Prostate gland (tissue), 2 donors: ENCODE data around the gene BHLHE41. TPM values are rescaled to one million over a fixed set of nuclear protein-coding genes. Genes with fewer than 3 reads are reported as not detected.
A peak's percentile ranks its signal among the peaks of the same experiment; 100 is the strongest.

Experiments used
- DNase-seq: peaks from one replicate; pipeline ENCODE4 v3.0.0-alpha.2; 2019; ENCODE audit warnings: low spot score
- H3K27ac ChIP-seq, 2 donors: fragments of 200-600 bp; sonication (generic); 2 replicates each; pipeline ENCODE4 v1.5.1; 2017 to 2019
- H3K27me3 ChIP-seq: fragments of 200-600 bp; sonication (generic); replicated peaks from 2 replicates; pipeline ENCODE4 v1.5.1; 2019; ENCODE audit not compliant: insufficient read depth
- H3K36me3 ChIP-seq, 2 donors: fragments of 200-600 bp; sonication (generic); 1 replicate in 1 of 2; 2 replicates in 1 of 2; pipeline versions ENCODE4 v1.5.1 to v1.8.1; 2017 to 2019
- H3K4me1 ChIP-seq: fragments of 200-600 bp; sonication (generic); replicated peaks from 2 replicates; pipeline ENCODE4 v1.5.1; 2019
- H3K4me3 ChIP-seq, 2 donors: fragments of 200-600 bp; sonication (generic); 2 replicates each; pipeline ENCODE4 v1.5.1; 2017 to 2019
- H3K9me3 ChIP-seq: fragments of 200-600 bp; sonication (generic); 2 replicates; pipeline ENCODE4 v1.5.1; 2017
- CTCF ChIP-seq, 4 experiments: fragments of 200-600 bp in 2 of 4; fragments of 450-650 bp in 2 of 4; sonication (generic) in 2 of 4; IDR thresholded peaks; 1 replicate in 3 of 4; 2 replicates in 1 of 4; pipeline ENCODE4 v1.5.1; 2016 to 2019; ENCODE audit warnings: antibody characterized with exemption in 4 of 4, mild to moderate bottlenecking in 2 of 4, moderate library complexity in 2 of 4
- POLR2A ChIP-seq: fragments of 450-650 bp; IDR thresholded peaks from one replicate; pipeline ENCODE4 v1.6.1; 2016; ENCODE audit warnings: antibody characterized with exemption, mild to moderate bottlenecking
- POLR2AphosphoS5 ChIP-seq: sonication (generic); formaldehyde crosslinking; IDR thresholded peaks from one replicate; pipeline ENCODE4 v1.6.1; 2017; ENCODE audit warnings: antibody characterized with exemption
- WGBS: methylation state at CpG from one replicate; pipeline ENCODE4 v1.1.5; 2018; 5-methylcytosine and 5-hydroxymethylcytosine counted together
- intact Hi-C: fragments of 100-400 bp; cut with DNase I; formaldehyde crosslinking; loops from one replicate; pipeline ENCODE4 v1.14.2; 2022
- total RNA-seq, 2 donors: library from RNA; depleted of rRNA; stranded (reverse); fragments of >200 nt; gene quantifications; one replicate each; pipeline ENCODE4 v1.1.0, GENCODE V29; 2016

The BHLHE41 gene
- total RNA-seq, 2 donors from 2014 or later: 11.3 to 31.5 TPM

GRCh38 chr12:26135010-26135420 is 10.2 kb upstream of the BHLHE41 start:
- Histone ChIP-seq H3K4me1 (no peaks in the 10 kb centered on the region), H3K9me3 (no peaks in the 10 kb centered on the region), H3K27me3 (no peaks in the 10 kb centered on the region), H3K36me3 (no peaks in the 10 kb centered on the region), H3K27ac (no peak overlapping the region), H3K4me3 (no peak overlapping the region)
- intact Hi-C loops: no loop called here
- TF ChIP-seq CTCF (IDR thresholded peaks at IDR 0.05) (no peak), POLR2AphosphoS5 (peak; percentile 36)
- DNase-seq: peak; percentile 58
- WGBS: 15% methylated on average over 5 of the region's 5 CpGs

GRCh38 chr12:26134540-26134939 is 9.7 kb upstream of the BHLHE41 start:
- Histone ChIP-seq H3K27me3 (no peaks in the 10 kb centered on the region), H3K4me3 (no peak overlapping the region), H3K4me1 (no peaks in the 10 kb centered on the region), H3K36me3 (no peaks in the 10 kb centered on the region), H3K27ac (no peak overlapping the region), H3K9me3 (no peaks in the 10 kb centered on the region)
- TF ChIP-seq POLR2A (no peak), POLR2AphosphoS5 (no peak), CTCF (IDR thresholded peaks at IDR 0.05) (no peak)
- no peak for DNase-seq
- intact Hi-C loops: no loop called here

DNA sequence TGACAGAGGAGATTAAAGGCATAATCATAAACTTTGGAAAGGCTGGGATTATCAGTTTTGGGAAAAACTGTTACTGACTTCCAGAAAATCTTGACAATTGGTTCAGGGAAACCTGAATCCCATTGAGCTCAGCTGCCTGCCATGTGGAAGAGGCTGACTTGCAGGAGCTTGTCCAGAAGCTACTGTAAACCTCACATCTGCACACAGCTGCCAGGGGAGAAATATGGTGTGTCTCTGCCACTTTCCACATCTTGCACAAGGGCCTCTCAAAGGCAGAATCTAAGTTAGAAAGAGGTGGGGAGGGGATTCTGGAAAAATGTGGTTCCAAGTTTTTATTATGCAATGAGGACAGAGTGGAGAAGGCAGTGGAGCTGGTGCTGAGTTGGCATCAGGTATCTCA is 8.7 kb upstream of the BHLHE41 start:
- intact Hi-C loops: no loop called here
- Histone ChIP-seq H3K27me3 (no peaks in the 10 kb centered on the region), H3K9me3 (no peaks in the 10 kb centered on the region), H3K36me3 (no peaks in the 10 kb centered on the region), H3K27ac (no peak overlapping the region), H3K4me1 (no peaks in the 10 kb centered on the region), H3K4me3 (no peak overlapping the region)
- TF ChIP-seq CTCF (IDR thresholded peaks at IDR 0.05) (no peak), POLR2AphosphoS5 (no peak), POLR2A (no peak)
- no peak for DNase-seq

DNA sequence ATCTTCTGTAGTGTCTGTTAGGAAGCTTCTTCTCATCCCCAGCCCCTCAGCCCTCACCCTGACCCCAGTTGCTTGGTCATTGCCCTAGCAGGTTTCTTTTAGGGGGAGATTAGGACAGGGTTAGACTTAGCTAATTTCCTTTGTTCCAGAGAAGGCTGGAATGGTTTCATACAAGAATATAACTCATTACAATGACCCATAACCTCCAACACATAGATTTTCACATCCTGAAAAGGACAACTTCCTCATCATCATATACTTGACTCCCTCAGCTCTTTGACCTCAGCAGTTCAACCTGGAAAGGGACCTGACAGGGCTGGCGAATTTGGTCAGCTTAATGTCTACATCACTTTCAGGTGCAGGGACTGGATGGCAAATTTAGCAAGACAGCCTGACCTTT is 8.0 kb upstream of the BHLHE41 start:
- H3K4me1 ChIP-seq: no peaks in the 10 kb centered on the region
- WGBS: 94% methylated on average over 1 of the region's 1 CpG
- TF ChIP-seq CTCF (IDR thresholded peaks at IDR 0.05) (no peak), POLR2AphosphoS5 (no peak), POLR2A (no peak)
- H3K4me3 ChIP-seq: no peak overlapping the region
- H3K9me3 ChIP-seq: no peaks in the 10 kb centered on the region
- intact Hi-C loops: no loop called here
- DNase-seq: no peak
- no peaks in the 10 kb centered on the region for H3K27me3 ChIP-seq
- no peaks in the 10 kb centered on the region for H3K36me3 ChIP-seq
- no peak overlapping the region for H3K27ac ChIP-seq

DNA sequence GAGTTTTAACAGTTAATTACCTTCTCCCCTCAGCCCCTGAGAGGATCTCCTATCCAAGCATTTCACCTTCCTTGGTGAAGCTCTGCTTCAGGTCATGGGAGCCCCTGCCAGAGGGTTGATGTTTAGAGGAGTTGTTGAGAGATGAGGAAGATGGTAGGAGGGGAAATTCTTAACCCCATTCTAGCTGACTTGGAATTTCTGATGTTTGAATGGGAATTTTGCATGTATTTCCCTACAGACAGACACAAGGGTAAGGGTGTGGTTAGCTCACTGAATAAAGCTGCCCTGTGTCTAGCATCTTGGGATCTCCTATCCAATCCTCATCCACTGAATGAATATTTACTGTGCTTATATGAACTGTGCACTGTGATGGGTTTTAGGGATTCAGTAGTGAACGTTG is 7.1 kb upstream of the BHLHE41 start:
- H3K4me3 ChIP-seq: no peak overlapping the region
- H3K36me3 ChIP-seq: no peaks in the 10 kb centered on the region
- H3K27me3 ChIP-seq: no peaks in the 10 kb centered on the region
- DNase-seq: no peak
- TF ChIP-seq CTCF (IDR thresholded peaks at IDR 0.05) (no peak), POLR2AphosphoS5 (no peak), POLR2A (no peak)
- no peak overlapping the region for H3K27ac ChIP-seq
- WGBS: 73% methylated on average over 1 of the region's 1 CpG
- no peaks in the 10 kb centered on the region for H3K9me3 ChIP-seq
- no peaks in the 10 kb centered on the region for H3K4me1 ChIP-seq
- intact Hi-C loops: no loop called here
